ENCODE results near the gene CSN3. TPM values are rescaled to one million over a fixed set of nuclear protein-coding genes. Genes with fewer than 3 reads are reported as not detected.

Gene CSN3
- total and polyA plus RNA-seq, 2 of the 4 experiments (the other 2 are of a cell fraction): not detected

GRCh38 chr4:70225824-70226223, 16.6 kb upstream of the CSN3 start, which contains the start of gene FDCSP:
Gene FDCSP (plus strand): TSS chr4:70226124. CDS start chr4:70231195, 5,071 bp downstream.
- no TSS peak for BruUV-seq (replicated peaks)
- no peaks in the 10 kb centered on the region for H3K27me3 ChIP-seq (ENCODE audit: control insufficient read depth, insufficient read depth, low read length)
- DNase-seq (no peak), ATAC-seq (ENCODE audit: low read depth) (no peak)
- no peaks in the 10 kb centered on the region for H3K4me1 ChIP-seq (ENCODE audit: control insufficient read depth, insufficient read depth, low read length)
- H3K23ac ChIP-seq (ENCODE audit: low read depth, low read length): no peak within 1 kb of the TSS
- no peak within 1 kb of the TSS for H2BK120ac ChIP-seq (ENCODE audit: low read depth, low read length)
- no peak within 1 kb of the TSS for H3K9ac ChIP-seq (ENCODE audit: low read depth, low read length)
- dilution Hi-C loops (cut with HindIII; ENCODE audit: low sequenced_read_pairs, unreplicated experiment): no loop called here
- H3K36me3 ChIP-seq (ENCODE audit: control insufficient read depth, insufficient read depth, low read length): no peaks in the 10 kb centered on the region
- no peak within 1 kb of the TSS for H2AK5ac ChIP-seq (ENCODE audit: low read depth, low read length)
- in situ Hi-C loops (cut with MboI; ENCODE audit: low sequenced_read_pairs): no loop called here
- no peak within 1 kb of the TSS for H4K5ac ChIP-seq (ENCODE audit: low read depth, low read length)
- no peak within 1 kb of the TSS for H3K56ac ChIP-seq (ENCODE audit: extremely low read depth, insufficient read depth, low read length)
- no peak within 1 kb of the TSS for H2AK9ac ChIP-seq (replicated peaks; ENCODE audit: low read depth, low read length, poor library complexity)
- no peak within 1 kb of the TSS for H3K18ac ChIP-seq (ENCODE audit: low read depth, low read length)
- no peak within 1 kb of the TSS for H2BK15ac ChIP-seq (ENCODE audit: low read depth, low read length)
- H3K79me1 ChIP-seq (ENCODE audit: low read depth in 1 of 2, low read length in 2 of 2): no peaks in the 10 kb centered on the region
- H2BK5ac ChIP-seq (ENCODE audit: low read depth, low read length, poor library complexity, severe bottlenecking): no peak within 1 kb of the TSS
- TF ChIP-seq RFX5 (IDR thresholded peaks at IDR 0.05; ENCODE audit: low read depth, low read length): no peak
- TF ChIP-seq MAFK (IDR thresholded peaks at IDR 0.05; ENCODE audit: low read depth, low read length): no peak
- no peak for TF ChIP-seq ELK1 (IDR thresholded peaks at IDR 0.05; ENCODE audit: borderline replicate concordance, low read depth, low read length)
- no peak for TF ChIP-seq CHD1 (IDR thresholded peaks at IDR 0.05; ENCODE audit: low read depth, low read length)
- TF ChIP-seq RAD21 (IDR thresholded peaks at IDR 0.05; ENCODE audit: low read length): no peak
- no peak for TF ChIP-seq NFE2L2 (IDR thresholded peaks at IDR 0.05; ENCODE audit: low read depth, low read length)
- no peak for TF ChIP-seq SMC3 (IDR thresholded peaks at IDR 0.05; ENCODE audit: low read depth, low read length)
- TF ChIP-seq USF2 (IDR thresholded peaks at IDR 0.05; ENCODE audit: low read depth, low read length): no peak
- no peak for TF ChIP-seq FOS (IDR thresholded peaks at IDR 0.05; ENCODE audit: low read depth, low read length)
- no peaks in the 10 kb centered on the region for H3K9me3 ChIP-seq (ENCODE audit: control insufficient read depth, insufficient read depth, low read length)
- no peak within 1 kb of the TSS for H4K8ac ChIP-seq (ENCODE audit: low read depth in 2 of 2, low read length in 2 of 2)
- CTCF ChIA-PET: interaction anchor here (0.9 kb wide), 1 partner anchor 536 kb away, joined by 3 read pairs; no protein-coding TSS in a partner anchor
- no peak within 1 kb of the TSS for H2AFZ ChIP-seq (replicated peaks; ENCODE audit: low read length, poor library complexity)
- H3K4me2 ChIP-seq (ENCODE audit: low read depth, low read length): no peak within 1 kb of the TSS
- H3K14ac ChIP-seq (replicated peaks; ENCODE audit: low read depth, low read length): no peak within 1 kb of the TSS
- WGBS, 2 experiments (ENCODE audit: extremely low coverage in 2 of 2, insufficient read length in 1 of 2): no CpG with 5 or more reads among the region's 2 CpGs
- no peak within 1 kb of the TSS for H3K27ac ChIP-seq (ENCODE audit: insufficient read depth, low read length)
- no peak within 1 kb of the TSS for H3K4ac ChIP-seq (ENCODE audit: low read depth, low read length)
- H2BK20ac ChIP-seq (ENCODE audit: low read depth, low read length): no peak within 1 kb of the TSS
- POLR2A ChIA-PET (ENCODE audit: unreplicated experiment): no interaction called here
- H4K91ac ChIP-seq (ENCODE audit: insufficient read depth, low read depth, low read length): no peak within 1 kb of the TSS
- no peaks in the 10 kb centered on the region for H4K20me1 ChIP-seq (ENCODE audit: insufficient read depth, low read length)
- no peak within 1 kb of the TSS for H3K4me3 ChIP-seq (ENCODE audit: insufficient read depth, low read depth, low read length)
- H3K9me1 ChIP-seq (ENCODE audit: insufficient read depth, low read length): no peaks in the 10 kb centered on the region
- intact Hi-C loops (cut with micrococcal nuclease): no loop called here

Measured in IMR-90 (cell line).